DLD1 (cell line): Measurements from ENCODE around the gene CCDC77.
"Not testable (repeated sequence)": the region's sequence is repeated elsewhere in the genome, so short reads cannot be mapped to it uniquely, and the experiment has no call there.

Experiments
- in situ Hi-C: cut with HindIII; loops from 2 replicates; pipeline ENCODE4 v1.10.0; 2017; ENCODE audit warnings: low sequenced_read_pairs

CCDC77 gene

GRCh38 chr12:401235-402028 is at the start of gene CCDC77:
Gene CCDC77 (plus strand): TSS chr12:401644. CDS start chr12:409384, 7,740 bp downstream.
- in situ Hi-C loops: no loop called here

- in situ Hi-C loops: no loop called here
Measured at GRCh38 chr12:356276-356988, 45.0 kb upstream of the CCDC77 start.

- in situ Hi-C loops: no loop called here
Measured at GRCh38 chr12:359091-359490, 42.4 kb upstream of the CCDC77 start.

- in situ Hi-C loops: no loop called here
Measured at GRCh38 chr12:366820-367219, 34.6 kb upstream of the CCDC77 start.

GRCh38 chr12:367972-368371 is 33.5 kb upstream of the CCDC77 start:
- in situ Hi-C loops: no loop called here

- in situ Hi-C loops: not testable (repeated sequence)
Measured at GRCh38 chr12:370739-371485, 30.5 kb upstream of the CCDC77 start.

- in situ Hi-C loops: no loop called here
Measured at GRCh38 chr12:386651-387050, 14.8 kb upstream of the CCDC77 start.

- in situ Hi-C loops: no loop called here
Measured at GRCh38 chr12:388012-388411, 13.4 kb upstream of the CCDC77 start.

GRCh38 chr12:388541-389141 is 12.8 kb upstream of the CCDC77 start:
- in situ Hi-C loops: no loop called here

- in situ Hi-C loops: no loop called here
Measured at GRCh38 chr12:389142-390096, 12.0 kb upstream of the CCDC77 start, which contains the start of gene KDM5A. Gene KDM5A (minus strand): TSS chr12:389320. CDS start chr12:389091, 229 bp downstream.

- in situ Hi-C loops: no loop called here
Measured at GRCh38 chr12:400828-401227, 616 bp upstream of the CCDC77 start.

- in situ Hi-C loops: no loop called here
Measured at GRCh38 chr12:402029-402389, 565 bp downstream of the CCDC77 start.

- in situ Hi-C loops: no loop called here
Measured at GRCh38 chr12:414859-415258, 13.4 kb downstream of the CCDC77 start.

GRCh38 chr12:418432-418831 is 17.0 kb downstream of the CCDC77 start:
- in situ Hi-C loops: no loop called here

GRCh38 chr12:422526-422925 is 21.1 kb downstream of the CCDC77 start:
- in situ Hi-C loops: no loop called here

- in situ Hi-C loops: not testable (repeated sequence)
Measured at GRCh38 chr12:435737-436136, 34.3 kb downstream of the CCDC77 start.

GRCh38 chr12:442235-442884 is 40.9 kb downstream of the CCDC77 start:
- in situ Hi-C loops: loop anchor here (5.0 kb wide), 1 partner anchor 100 kb away; no protein-coding TSS in a partner anchor

- in situ Hi-C loops: no loop called here
Measured at GRCh38 chr12:447141-447540, 45.7 kb downstream of the CCDC77 start.

GRCh38 chr12:449203-449602 is 47.8 kb downstream of the CCDC77 start:
- in situ Hi-C loops: no loop called here
